HG02885 (cell line): ENCODE measurements around the gene CREBBP.

Source experiments
- ATAC-seq: cut with Tn5 transposase; IDR thresholded peaks from one replicate; pipeline ENCODE4 v1.9.1; 2021; ENCODE audit warnings: mild to moderate bottlenecking; ENCODE audit not compliant: unreplicated experiment, poor library complexity

The CREBBP gene

GRCh38 chr16:3745751-3746355, 134.7 kb downstream of the CREBBP start:
- ATAC-seq: no peak

DNA sequence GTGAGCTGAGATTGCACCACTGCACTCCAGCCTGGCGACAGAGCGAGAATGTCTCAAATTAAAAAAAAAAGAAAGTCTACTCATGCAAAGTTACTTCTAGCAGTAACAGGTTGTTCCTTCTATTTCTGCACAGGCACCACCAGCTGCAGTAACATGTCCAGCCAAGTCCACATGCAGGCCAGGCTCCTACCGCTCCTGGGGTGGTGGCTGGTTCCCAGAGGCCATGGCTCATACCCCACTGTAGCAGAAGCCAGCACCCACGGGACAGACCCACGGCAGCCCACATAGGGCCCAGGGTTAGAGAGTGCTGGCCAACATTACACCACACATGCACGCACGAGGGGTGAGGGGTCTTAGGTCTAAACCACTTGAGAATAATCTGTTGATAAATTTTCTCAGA, 136.5 kb downstream of the CREBBP start:
- no peak for ATAC-seq

- ATAC-seq: no peak
Observed at GRCh38 chr16:3740934-3741333, 139.6 kb downstream of the CREBBP start.

GRCh38 chr16:3740186-3740585, 140.3 kb downstream of the CREBBP start:
- no peak for ATAC-seq

DNA sequence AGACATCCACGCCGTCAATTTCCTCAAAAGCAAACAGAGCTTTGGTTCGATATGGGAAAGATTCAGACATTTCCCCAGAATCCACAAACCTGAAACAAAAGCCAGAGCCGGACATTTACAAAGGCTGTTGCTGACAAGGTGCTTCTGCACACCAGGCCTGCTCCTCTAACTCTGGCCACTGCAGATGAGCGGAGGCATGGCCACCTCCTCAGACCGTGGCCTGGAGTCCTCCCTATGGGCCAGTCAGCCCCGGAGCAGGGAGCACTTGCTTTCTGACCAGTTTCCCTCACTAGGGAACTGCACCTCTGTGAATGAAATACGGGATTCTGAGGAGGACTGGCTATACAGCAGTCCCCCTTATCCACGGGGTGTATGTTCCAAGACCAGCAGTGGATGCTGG, 140.9 kb downstream of the CREBBP start:
- no peak for ATAC-seq

DNA sequence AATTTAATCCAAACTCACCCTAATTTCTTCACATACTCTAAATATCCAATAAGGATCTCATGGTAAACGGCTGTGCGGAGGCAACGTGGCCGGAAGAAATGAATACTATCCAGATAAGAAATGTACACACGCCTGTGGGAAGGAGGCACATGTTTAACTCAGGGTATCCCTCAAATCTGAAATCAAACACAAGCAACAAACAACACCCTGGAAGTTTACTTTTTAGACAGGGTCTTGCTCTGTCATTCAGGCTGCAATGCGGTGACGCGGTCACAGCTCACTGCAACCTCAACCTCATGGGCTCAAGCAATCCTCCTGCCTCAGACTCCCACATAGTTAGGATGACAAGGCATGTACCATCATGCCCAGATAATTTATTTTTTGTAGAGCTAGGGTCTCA, 142.0 kb downstream of the CREBBP start:
- ATAC-seq: no peak

DNA sequence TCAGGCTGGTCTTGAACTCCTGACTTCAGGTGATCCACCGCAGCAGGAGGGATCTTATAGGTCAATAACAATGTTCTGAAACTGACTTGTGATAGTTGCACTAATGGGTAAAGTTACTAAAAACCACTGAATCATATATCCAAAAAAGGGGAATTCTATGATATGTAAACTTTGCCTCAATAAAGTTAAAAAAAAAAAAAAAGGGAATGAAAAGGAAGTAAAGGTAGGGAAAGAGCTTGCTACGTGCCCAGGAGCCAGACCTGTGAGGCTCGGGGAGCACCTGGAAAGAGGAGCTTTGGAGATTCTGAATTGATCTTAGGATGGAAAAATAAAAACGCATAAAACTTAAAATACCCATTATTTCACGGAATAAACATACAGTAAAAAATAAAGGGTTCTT, 142.4 kb downstream of the CREBBP start:
- ATAC-seq: no peak

- no peak for ATAC-seq
Observed at GRCh38 chr16:3737181-3737580, 143.3 kb downstream of the CREBBP start.

- no peak for ATAC-seq
Observed at GRCh38 chr16:3736116-3736515, 144.4 kb downstream of the CREBBP start.

DNA sequence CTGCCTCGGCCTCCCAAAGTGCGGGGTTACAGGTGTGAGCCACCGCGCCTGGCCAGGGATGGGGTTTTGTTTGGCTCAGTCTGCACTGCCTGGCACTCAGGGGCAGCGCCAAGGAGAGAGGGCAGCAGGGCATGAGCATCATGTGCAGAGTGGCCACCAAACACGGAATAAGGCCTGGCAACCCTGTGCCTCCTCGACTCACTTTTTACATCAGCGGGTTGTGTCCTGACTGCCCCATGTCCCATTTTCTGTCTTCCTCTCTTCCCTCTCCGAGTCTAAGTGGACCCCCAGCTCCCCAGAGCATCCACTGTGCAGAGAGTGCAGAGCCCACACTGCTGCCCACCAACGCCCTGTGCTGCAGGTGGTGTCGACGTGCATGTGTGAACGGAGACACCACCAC, 145.0 kb downstream of the CREBBP start:
- no peak for ATAC-seq

DNA sequence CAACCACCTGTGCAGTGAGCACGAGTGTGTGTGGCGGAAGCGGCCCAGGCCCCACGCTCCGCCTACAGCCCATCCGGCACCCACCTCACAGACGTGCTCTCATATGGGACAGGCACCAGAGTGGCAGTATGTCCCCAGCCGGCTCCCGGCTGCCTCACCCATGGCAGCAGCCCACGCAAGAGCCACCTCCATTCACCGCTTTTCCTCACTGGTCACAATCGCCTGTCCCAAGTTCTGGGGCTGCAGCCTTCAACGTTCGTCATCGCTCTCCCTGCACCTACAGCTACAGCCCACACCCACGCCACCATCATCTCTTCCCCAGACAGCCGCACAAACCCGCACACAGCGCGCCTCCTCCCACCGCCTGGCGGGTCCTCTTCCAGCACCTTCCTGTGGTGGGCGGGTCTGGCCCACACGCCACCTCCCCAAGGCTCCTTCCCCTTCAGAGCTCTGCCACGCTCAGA, 145.7 kb downstream of the CREBBP start:
- ATAC-seq: no peak

DNA sequence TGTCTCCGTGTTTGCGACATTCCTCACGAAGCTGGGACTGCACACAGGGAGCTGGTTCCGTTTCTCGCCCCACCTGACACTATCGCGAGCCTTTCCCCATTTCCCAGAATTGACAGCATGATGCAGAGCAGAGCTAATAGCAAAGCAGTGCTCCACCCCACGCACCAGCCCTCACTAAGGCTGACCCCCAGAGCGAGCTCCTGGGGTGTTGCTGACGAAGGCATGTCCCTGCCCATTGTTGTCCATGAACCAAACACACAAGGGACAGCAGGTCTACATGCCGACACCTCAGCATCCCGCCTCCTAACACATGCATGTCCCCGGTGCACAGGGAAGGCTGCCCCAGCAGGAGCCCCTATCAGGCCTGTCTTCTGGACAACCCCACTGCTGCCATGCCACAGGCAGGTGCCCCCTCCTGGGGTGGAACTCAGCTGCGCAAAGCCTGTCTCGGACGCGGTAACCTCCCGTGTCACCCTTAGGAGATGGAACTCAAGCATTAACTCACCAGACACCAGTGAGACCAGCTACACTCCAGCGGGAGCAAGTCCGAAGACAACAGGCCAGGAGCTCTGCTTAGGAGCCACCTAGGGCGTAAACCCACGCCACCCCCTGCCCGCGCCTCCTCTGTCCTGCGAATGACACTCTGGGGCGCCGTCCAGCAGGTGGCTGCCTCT, 146.3 kb downstream of the CREBBP start:
- ATAC-seq: no peak

GRCh38 chr16:3732171-3732570, 148.3 kb downstream of the CREBBP start:
- ATAC-seq: no peak

GRCh38 chr16:3731126-3731935, 149.2 kb downstream of the CREBBP start:
- no peak for ATAC-seq

DNA sequence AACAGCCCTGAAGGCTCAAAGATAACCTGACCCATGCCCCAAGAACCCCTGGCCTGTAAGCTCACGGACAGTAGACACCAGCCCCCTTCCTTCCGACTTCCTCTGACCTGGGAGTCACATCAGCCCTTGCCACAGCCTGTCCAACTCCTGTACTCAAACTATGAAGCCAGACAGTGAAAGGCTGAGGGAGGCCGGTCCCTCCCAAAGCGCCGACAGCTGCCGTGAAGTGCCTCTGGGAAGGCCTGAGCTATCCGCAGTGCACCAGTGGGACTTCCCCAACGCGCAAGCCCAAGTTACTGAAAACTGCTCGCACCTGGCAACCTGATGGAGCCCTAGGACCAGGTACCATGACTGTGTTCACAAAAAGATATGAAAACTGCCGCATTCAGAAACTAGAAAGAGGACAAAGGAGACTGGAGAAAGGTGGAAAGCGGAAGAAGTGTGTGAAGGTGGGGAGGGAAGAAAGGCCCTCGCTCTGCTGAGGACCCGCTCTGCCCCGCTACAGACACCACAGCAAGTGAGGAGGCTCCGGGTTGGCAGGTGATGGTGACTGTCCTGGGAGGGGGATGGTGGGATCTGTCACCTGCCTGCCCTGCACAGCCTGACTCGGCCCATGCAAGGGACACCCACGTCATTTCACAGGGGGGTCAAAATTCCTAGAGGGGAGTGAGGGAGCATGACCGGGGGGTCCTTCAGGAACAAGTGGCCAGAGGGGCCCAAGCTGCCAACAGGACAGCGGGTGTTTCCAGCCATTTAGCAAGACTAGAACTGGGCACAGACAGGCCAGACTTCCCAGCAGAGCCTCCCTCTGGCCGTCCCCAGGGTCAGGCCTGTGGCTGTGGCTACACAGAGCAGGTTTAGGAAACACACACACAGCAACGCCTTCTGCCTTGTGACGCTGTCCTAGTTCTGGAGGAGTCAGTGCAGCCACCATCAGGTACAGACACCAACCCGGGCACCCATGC, 150.1 kb downstream of the CREBBP start:
- no peak for ATAC-seq

DNA sequence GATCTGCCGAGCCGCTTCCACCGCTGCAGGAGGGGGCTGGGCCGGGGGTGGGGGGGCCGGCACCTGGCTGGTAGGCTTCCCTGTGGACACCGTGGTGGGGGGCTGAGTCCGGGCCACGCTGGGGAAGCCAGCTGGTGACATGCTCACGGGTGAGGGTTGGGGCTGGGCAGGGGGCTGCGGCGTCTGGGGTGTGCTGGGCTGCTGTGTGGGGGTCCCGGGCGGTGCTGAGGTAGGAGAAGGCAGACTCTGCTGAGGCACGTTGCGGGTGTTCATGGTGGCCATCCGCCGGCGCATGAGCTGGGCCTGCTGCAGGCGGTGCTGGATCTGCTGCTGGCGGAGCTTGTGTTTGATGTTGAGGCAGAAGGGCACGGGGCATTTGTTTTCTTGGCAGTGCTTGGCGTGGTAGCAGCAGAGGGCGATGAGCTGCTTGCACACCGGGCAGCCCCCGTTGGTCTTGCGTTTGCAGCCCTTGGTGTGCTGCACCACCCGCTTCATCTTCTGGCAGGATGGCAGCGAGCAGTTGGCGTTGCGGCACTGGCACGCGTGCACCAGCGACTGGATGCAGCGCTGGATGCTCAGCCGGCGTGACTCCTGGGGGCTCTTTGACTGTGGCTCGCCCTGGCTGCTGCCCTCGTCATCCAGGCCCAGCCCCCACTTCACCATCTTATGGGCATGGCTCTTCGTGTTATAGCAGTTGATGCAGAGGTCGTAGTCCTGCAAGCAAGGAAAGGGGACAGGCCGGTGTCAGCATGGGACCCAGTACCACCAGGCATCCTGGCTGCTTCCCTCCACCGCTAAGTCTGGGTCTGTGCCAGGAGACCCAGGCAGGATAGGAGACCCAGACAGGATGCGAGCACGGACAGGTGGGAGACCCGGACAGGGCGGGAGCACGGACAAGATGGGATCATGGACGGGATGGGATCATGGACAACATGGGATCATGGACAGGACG, 151.1 kb downstream of the CREBBP start:
- ATAC-seq: no peak

- no peak for ATAC-seq
Observed at GRCh38 chr16:3728424-3729160, 151.9 kb downstream of the CREBBP start.

DNA sequence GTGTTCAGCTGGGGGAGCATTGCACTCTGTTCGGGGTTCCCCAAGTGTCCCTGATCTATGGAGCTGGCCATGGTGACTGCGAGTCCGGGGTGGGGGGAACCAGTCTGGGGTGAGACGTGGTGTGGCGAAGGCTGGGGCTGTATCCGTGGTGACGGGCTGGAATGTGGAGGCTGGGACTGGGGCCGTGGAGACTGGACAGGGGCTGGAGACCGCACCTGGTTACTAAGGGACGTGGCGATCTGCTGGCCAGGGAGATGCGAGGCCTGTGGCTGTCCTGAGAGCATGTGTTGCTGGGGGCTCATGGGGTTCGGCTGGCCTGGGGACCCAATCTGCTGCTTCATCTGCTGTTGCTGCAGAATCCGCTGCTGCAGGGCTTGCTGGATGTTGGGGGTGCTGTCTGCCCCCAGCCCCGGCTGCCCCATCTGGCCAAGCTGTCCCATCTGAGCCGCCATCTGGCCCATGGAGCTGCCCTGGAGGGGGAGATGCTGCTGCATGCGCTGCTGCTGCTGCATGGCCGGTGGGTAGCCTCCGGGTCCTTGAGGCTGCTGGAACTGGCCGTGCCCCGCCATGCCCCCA, 152.6 kb downstream of the CREBBP start:
- ATAC-seq: no peak
